ENCODE data around the gene NRBP1. TPM values are rescaled to one million over a fixed set of nuclear protein-coding genes. Genes with fewer than 3 reads are reported as not detected.

Gene NRBP1
- total and polyA plus RNA-seq, 9 of the 15 experiments (the other 6 are each of a cell fraction or from before 2014, with no cell fraction given), result 2.9 to 84.5 (median 36.9) TPM

- no peak for TF ChIP-seq ZNF512 (tag; IDR thresholded peaks at IDR 0.05)
- peak; percentile 61 for TF ChIP-seq MYC (IDR thresholded peaks at IDR 0.05; ENCODE audit: low read depth, low read length)
- peak; percentile 75; the same call in 1 of the 2 replicates for TF ChIP-seq MYC (CRISPR knock-in tag; IDR thresholded peaks at IDR 0.05; ENCODE audit: borderline replicate concordance, low read depth)
- peak; percentile 83 for TF ChIP-seq ZBTB9 (CRISPR knock-in tag; IDR thresholded peaks at IDR 0.05)
- TF ChIP-seq SIRT6 (IDR thresholded peaks at IDR 0.05; ENCODE audit: low read depth, low read length), result no peak
- TF ChIP-seq MITF (IDR thresholded peaks at IDR 0.05), result no peak
- TF ChIP-seq JUNB (CRISPR knock-in tag; conservative IDR thresholded peaks at IDR 0.05), result no peak
- TF ChIP-seq HES1 (IDR thresholded peaks at IDR 0.05; ENCODE audit: low read depth), result no peak
- peak; percentile 84 for TF ChIP-seq SUPT5H (IDR thresholded peaks at IDR 0.05)
- TF ChIP-seq ZNF644 (tag; IDR thresholded peaks at IDR 0.05; ENCODE audit: low read depth), result no peak
- peak; percentile 69; the same call in 1 of the 2 replicates for TF ChIP-seq MAX (CRISPR knock-in tag; IDR thresholded peaks at IDR 0.05)
- no peak for TF ChIP-seq ZNF217 (CRISPR knock-in tag; IDR thresholded peaks at IDR 0.05)
- peak; percentile 84 for TF ChIP-seq E2F8 (IDR thresholded peaks at IDR 0.05; ENCODE audit: low read depth, partially characterized antibody)
- no peak for TF ChIP-seq IRF2 (CRISPR knock-in tag; IDR thresholded peaks at IDR 0.05)
- peak; percentile 87 for TF ChIP-seq CREB3L1 (IDR thresholded peaks at IDR 0.05; ENCODE audit: borderline replicate concordance, low read depth)
- peak; percentile 99 for TF ChIP-seq GABPA (tag; conservative IDR thresholded peaks at IDR 0.05; ENCODE audit: low read depth)
Measured at GRCh38 chr2:27380626-27381545, 47.5 kb upstream of the NRBP1 start, which contains the start of gene ZNF513 (continued).

Measured in K562 (cell line).